Upper lobe of right lung (tissue), 1 donor: ENCODE results near the gene SYT6. TPM values are rescaled to one million over a fixed set of nuclear protein-coding genes. Genes with fewer than 3 reads are reported as not detected.

ENCODE experiments used
- ATAC-seq: fragments of 200-7000 bp; cut with Tn5 transposase; one replicate; pipeline ENCODE4 v1.9.1; 2020; ENCODE audit warnings: mild to moderate bottlenecking, moderate library complexity
- DNase-seq: peaks from one replicate; pipeline ENCODE4 v3.0.0-alpha.2; 2020
- H3K27ac ChIP-seq: fragments of 200-600 bp; one replicate; pipeline ENCODE4 v1.8.0; 2022
- H3K27me3 ChIP-seq: fragments of 200-600 bp; one replicate; pipeline ENCODE4 v1.8.0; 2022; ENCODE audit warnings: mild to moderate bottlenecking
- H3K36me3 ChIP-seq: fragments of 200-600 bp; one replicate; pipeline ENCODE4 v1.8.0; 2022
- H3K4me1 ChIP-seq: fragments of 200-600 bp; one replicate; pipeline ENCODE4 v1.8.0; 2022
- H3K4me3 ChIP-seq: fragments of 200-600 bp; one replicate; pipeline ENCODE4 v1.8.0; 2022; ENCODE audit warnings: mild to moderate bottlenecking
- H3K9me3 ChIP-seq: fragments of 200-600 bp; one replicate; pipeline ENCODE4 v1.8.0; 2022
- intact Hi-C: fragments of 100-400 bp; cut with DNase I; formaldehyde crosslinking; loops from one replicate; pipeline ENCODE4 v1.11.0; 2022
- total RNA-seq: library from RNA; stranded (reverse); fragmentation: NEBNext Ultra II Directional; extraction: Animal tissue kit (Norgen Biotek cat#: 25700); gene quantifications from one replicate; pipeline ENCODE4 v1.2.1, GENCODE V29; 2021
- TF ChIP-seq, protein P1 (sequence below): fragments of 200-600 bp; IDR thresholded peaks from one replicate; pipeline ENCODE4 v1.8.0; 2022; ENCODE audit warnings: antibody characterized with exemption
- donor health status: DM: no; HTN: yes; CAD: no; lungs with severe emphysema.

SYT6 gene
- total RNA-seq, 1 donor from 2014 or later, result not detected

DNA sequence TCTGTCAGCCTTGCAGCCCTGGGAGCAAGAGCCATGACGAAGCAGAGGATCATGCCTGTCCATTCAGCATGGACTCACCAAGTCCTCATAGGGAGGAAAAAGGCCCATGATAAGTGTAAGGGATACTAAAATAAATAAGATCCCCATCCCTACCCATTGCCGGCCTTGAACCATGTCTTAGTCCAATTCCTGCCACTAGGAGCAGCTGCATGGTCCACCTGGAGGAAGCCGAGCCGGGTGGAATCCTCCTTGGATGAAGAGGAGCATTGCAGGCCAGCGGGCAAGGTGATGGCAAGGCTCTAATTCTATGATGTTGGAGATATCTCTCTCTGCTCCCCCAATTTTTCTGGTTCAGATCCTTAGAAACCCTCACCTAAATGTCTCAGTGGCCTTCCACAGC is 38.7 kb upstream of the SYT6 start:
- Histone ChIP-seq H3K9me3 (no peaks in the 10 kb centered on the region), H3K36me3 (no peaks in the 10 kb centered on the region), H3K27me3 (no peaks in the 10 kb centered on the region), H3K4me1 (no peaks in the 10 kb centered on the region), H3K4me3 (no peak overlapping the region), H3K27ac (no peak overlapping the region)
- intact Hi-C loops, result no loop called here
- ATAC-seq (no peak), DNase-seq (no peak)
- TF ChIP-seq, protein P1, sequence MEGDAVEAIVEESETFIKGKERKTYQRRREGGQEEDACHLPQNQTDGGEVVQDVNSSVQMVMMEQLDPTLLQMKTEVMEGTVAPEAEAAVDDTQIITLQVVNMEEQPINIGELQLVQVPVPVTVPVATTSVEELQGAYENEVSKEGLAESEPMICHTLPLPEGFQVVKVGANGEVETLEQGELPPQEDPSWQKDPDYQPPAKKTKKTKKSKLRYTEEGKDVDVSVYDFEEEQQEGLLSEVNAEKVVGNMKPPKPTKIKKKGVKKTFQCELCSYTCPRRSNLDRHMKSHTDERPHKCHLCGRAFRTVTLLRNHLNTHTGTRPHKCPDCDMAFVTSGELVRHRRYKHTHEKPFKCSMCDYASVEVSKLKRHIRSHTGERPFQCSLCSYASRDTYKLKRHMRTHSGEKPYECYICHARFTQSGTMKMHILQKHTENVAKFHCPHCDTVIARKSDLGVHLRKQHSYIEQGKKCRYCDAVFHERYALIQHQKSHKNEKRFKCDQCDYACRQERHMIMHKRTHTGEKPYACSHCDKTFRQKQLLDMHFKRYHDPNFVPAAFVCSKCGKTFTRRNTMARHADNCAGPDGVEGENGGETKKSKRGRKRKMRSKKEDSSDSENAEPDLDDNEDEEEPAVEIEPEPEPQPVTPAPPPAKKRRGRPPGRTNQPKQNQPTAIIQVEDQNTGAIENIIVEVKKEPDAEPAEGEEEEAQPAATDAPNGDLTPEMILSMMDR, result no peak

DNA sequence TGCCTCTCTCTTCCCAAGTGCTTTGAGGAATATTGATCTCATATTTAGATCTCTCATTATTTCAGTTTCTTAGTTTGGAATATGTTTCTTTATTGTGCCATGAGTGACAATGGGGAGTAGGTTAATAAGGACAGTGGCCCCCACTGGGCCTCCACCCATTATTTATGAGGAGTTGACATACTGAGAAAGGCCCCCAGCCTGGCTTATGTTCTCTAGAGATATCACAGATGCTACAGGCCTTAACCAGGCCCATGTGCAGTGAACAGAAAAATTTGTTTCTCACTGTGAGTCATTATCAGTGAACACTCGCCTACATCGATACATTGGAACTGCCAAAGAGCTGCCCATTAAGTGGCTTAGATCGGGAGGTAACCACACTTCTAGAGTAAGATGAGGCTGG is 35.7 kb upstream of the SYT6 start:
- ATAC-seq (no peak), DNase-seq (no peak)
- Histone ChIP-seq H3K4me3 (no peak overlapping the region), H3K27me3 (no peaks in the 10 kb centered on the region), H3K36me3 (no peaks in the 10 kb centered on the region), H3K27ac (no peak overlapping the region), H3K4me1 (no peaks in the 10 kb centered on the region), H3K9me3 (no peaks in the 10 kb centered on the region)
- TF ChIP-seq, protein P1, result no peak
- intact Hi-C loops, result no loop called here

DNA sequence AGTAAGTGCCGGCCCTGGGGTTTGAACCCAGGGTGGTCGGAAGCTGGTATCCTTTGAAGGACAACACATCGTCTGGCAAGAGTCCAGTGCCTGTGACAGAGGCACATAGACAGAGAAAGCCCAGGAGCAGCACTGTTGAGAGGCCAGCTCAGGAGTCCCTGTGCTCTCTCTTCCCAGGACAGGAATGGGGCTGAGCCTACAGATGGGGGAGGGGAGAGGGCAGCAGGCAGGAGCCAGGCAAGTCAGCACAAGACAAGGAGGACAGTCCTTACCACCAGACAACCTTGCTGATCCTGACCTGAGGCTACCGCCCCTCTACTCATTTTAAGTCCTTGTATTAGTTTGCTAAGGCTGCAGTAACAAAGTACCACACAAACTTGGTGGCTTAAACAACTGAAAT is 27.7 kb upstream of the SYT6 start:
- Histone ChIP-seq H3K4me3 (no peak overlapping the region), H3K4me1 (no peaks in the 10 kb centered on the region), H3K9me3 (no peaks in the 10 kb centered on the region), H3K36me3 (no peaks in the 10 kb centered on the region), H3K27ac (no peak overlapping the region), H3K27me3 (no peaks in the 10 kb centered on the region)
- TF ChIP-seq, protein P1, result no peak
- ATAC-seq (peak; percentile 26), DNase-seq (no peak)
- intact Hi-C loops, result no loop called here

DNA sequence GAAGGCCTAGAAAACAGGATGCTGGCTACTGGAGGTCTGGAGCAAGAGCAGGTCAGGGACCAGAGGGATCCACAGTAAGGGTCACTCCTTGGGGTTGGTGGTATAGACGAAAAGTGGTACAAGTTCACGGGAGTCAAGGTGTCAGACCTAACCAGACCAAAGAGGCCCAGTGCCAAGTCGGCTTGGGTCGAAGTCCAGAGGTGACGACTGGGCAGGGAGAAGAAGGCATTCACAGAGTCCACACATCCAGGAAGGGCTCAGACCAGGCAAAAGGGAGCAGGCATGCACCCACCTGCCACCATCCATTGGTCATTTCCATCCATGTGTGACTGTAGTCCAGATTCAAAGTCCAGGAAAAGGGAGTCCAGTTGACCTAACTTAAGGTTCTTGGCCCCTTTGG is 27.1 kb upstream of the SYT6 start:
- H3K36me3 ChIP-seq, result no peaks in the 10 kb centered on the region
- no peaks in the 10 kb centered on the region for H3K9me3 ChIP-seq
- TF ChIP-seq, protein P1, result no peak
- H3K27ac ChIP-seq, result no peak overlapping the region
- no peaks in the 10 kb centered on the region for H3K27me3 ChIP-seq
- no peak overlapping the region for H3K4me3 ChIP-seq
- DNase-seq, result no peak
- no peak for ATAC-seq
- intact Hi-C loops, result no loop called here
- no peaks in the 10 kb centered on the region for H3K4me1 ChIP-seq

DNA sequence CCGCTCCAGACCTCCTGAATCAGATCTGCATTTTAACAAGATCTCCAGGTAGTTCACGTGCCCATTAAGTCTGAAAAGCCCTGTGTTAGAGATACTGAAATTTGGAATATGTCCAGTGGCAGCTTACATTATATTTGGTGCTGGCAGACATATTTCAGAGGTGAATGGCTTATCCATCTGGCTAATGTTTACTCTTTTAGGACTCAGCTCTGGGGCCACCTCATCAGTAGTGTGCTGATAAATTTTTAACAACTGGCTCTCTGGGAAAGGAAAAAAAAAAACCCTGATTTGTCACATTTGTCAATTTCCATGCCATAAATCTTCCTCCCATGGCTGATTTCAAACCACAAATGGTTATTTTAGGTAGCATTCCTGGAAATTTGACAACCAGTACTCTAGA is 25.3 kb upstream of the SYT6 start:
- Histone ChIP-seq H3K27me3 (no peaks in the 10 kb centered on the region), H3K36me3 (no peaks in the 10 kb centered on the region), H3K27ac (no peak overlapping the region), H3K4me3 (no peak overlapping the region), H3K4me1 (no peaks in the 10 kb centered on the region), H3K9me3 (no peaks in the 10 kb centered on the region)
- ATAC-seq, result no peak
- TF ChIP-seq, protein P1, result no peak
- intact Hi-C loops, result no loop called here
- no peak for DNase-seq

DNA sequence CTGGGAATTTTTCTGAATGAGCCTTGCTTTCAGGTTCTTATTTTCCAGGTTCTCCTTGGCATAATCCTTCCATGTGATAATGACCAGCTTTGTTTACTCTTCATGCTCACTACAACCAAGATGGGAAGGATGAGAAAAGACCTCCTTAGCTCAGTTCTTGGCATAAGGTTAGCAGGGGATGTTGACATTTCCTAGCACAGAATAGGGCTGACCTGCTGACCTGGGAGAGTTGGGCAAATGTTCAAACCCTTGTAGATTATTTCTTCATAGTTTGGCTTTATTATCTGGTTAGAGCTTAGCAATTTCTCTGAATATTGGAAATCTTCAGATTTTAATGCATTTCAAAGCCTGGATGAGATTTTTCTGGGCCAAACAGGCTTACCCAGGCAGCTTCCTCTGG is 23.6 kb upstream of the SYT6 start:
- ATAC-seq, result no peak
- H3K4me3 ChIP-seq, result no peak overlapping the region
- H3K4me1 ChIP-seq, result no peaks in the 10 kb centered on the region
- intact Hi-C loops, result no loop called here
- H3K36me3 ChIP-seq, result no peaks in the 10 kb centered on the region
- no peak for DNase-seq
- H3K27ac ChIP-seq, result no peak overlapping the region
- H3K27me3 ChIP-seq, result no peaks in the 10 kb centered on the region
- no peaks in the 10 kb centered on the region for H3K9me3 ChIP-seq
- TF ChIP-seq, protein P1, result no peak
